NCI-H1694 treated with DMSO at 0.1 percent for 48 hours (cell line): ENCODE measurements around the gene SELPLG.
A peak's percentile ranks its signal among the peaks of the same experiment; 100 is the strongest.
"Not testable (repeated sequence)": the region's sequence is repeated elsewhere in the genome, so short reads cannot be mapped to it uniquely, and the experiment has no call there.

Experiments used
- DNase-seq: peaks from one replicate; lab custom pipeline; 2025; lab: John Stamatoyannopoulos, UW

The SELPLG gene

GRCh38 chr12:108655812-108656175, 22.1 kb upstream of the SELPLG start:
- not testable (repeated sequence) for DNase-seq

GRCh38 chr12:108654622-108655021, 20.9 kb upstream of the SELPLG start:
- not testable (repeated sequence) for DNase-seq

- no peak for DNase-seq
Measured at GRCh38 chr12:108653922-108654321, 20.2 kb upstream of the SELPLG start.

DNA sequence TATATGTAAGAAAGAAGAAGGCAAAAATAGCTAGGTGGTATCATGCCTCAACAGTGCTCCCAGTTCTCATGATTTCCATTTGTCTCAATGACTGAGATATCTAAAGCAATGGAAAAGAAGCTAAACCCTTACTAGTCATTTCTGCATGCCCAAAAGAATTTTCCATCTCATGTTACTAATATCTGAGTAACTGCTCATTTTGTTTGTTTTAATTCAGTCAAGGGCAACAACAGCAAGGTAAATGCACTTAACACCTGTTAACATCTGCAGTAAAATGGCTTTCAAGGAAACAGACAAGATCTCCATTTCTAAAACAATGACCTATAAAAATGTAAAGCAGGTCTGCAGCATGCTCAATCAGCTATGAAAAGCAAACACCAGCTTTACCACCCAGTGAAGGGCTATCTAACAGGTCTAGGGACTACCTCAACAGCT, 19.4 kb upstream of the SELPLG start:
- DNase-seq, result no peak

GRCh38 chr12:108650083-108650482, 16.4 kb upstream of the SELPLG start:
- no peak for DNase-seq

DNA sequence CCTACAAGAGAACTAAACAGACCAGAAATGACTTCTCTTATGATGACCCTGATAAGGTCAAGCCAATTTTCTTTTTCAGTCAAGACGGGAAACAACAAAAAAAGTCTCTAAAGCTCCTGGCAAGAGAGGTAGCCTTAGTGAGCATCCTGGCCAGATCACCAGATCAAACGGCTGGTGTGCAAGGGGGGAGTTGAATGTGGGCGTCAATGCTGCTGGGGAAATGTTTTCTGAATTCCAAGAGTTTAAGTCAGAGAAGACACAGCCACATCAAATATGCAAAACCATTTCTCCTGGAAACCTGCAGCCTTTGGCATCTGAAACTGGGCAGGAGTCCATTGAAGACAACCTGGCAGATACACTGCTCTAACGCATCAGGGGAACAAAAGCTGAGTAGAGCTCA, 16.0 kb upstream of the SELPLG start:
- no peak for DNase-seq

DNA sequence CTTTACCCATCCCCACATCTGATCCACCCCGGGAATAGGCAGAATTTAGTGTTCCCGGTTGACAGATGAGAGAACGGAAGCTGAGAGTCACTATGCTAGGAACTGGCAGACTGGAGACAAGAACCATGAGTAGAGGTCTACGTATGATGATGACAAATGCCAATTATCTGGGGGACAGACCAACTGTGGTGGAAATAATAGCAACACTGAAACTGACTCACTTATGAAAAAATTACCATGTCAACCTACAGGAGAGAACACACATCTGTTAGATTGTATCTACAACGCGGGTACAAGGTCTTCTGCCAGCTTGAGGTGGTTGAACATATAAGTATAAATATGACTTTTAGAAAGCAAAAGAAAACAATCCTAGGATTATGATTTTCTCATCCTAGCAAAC, 15.4 kb upstream of the SELPLG start:
- DNase-seq, result no peak

- DNase-seq, result no peak
Measured at GRCh38 chr12:108648371-108648770, 14.7 kb upstream of the SELPLG start.

- DNase-seq, result no peak
Measured at GRCh38 chr12:108647585-108648287, 14.0 kb upstream of the SELPLG start.

DNA sequence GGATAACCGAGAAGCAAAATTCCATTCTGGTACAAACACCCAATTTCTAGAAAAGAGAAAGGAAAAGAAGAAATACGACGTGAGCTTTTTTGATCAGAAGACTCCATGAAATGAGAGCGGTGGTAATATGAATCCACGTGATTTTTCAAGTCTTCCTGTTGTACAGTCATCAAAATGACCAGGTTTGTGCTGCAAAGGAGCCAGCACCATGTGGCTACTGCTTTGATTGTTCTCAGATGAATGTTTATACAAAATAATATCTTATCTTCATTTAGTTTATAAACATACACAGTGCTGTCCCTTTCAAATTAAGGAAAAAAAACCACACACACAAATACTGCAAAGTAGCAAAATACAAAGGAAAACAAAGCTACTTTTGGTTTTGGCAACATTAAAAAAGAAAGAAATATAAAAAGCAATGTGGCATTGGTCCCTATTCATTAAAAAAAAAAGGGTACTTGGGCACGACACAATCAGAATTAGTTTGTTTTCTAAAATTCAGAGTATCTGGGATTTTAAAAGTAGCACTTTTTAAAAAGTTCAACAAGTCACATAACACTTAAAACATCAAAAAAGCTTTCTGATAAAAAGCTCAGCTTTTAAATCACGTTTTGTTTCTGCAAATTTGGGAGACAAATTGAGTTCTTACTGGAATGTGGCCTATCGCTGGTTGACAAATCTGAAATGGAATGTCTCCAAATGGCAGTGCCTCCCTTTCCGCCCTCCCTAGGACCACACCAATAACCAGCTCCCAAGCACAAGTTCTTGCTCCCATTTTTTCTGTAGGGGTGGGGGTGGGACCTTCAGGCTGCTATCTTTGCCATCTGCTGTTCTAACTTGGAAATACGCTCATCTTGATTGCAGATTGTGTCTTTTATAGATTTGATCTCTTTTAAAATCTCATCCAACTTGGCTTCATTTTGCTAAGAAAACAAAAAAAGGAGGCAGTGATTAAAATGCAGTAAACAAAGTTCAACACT, 13.2 kb upstream of the SELPLG start:
- DNase-seq, result no peak

- no peak for DNase-seq
Measured at GRCh38 chr12:108645686-108646599, 12.2 kb upstream of the SELPLG start.

DNA sequence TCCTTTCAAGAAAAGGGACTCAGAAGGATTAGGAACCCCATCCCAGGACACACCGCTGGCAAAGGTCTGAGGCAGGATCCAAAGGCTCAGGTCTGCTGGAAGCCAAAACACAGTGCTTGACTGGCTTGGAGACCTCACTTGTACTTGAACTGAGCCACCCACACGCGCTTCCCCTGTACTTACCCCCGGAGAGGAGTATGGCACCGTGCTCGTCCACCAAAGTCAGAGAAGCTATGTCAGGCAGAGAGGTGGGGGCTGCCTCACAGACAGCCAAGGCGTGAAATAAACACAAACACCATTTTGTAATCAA, 11.1 kb upstream of the SELPLG start:
- DNase-seq, result no peak

- DNase-seq, result no peak
Measured at GRCh38 chr12:108643941-108644810, 10.5 kb upstream of the SELPLG start.

GRCh38 chr12:108642899-108643654, 9.4 kb upstream of the SELPLG start:
- no peak for DNase-seq

GRCh38 chr12:108642269-108642870, 8.7 kb upstream of the SELPLG start:
- peak; percentile 24 for DNase-seq

GRCh38 chr12:108641446-108642268, 8.0 kb upstream of the SELPLG start:
- no peak for DNase-seq

GRCh38 chr12:108640802-108641445, 7.2 kb upstream of the SELPLG start:
- DNase-seq, result no peak

DNA sequence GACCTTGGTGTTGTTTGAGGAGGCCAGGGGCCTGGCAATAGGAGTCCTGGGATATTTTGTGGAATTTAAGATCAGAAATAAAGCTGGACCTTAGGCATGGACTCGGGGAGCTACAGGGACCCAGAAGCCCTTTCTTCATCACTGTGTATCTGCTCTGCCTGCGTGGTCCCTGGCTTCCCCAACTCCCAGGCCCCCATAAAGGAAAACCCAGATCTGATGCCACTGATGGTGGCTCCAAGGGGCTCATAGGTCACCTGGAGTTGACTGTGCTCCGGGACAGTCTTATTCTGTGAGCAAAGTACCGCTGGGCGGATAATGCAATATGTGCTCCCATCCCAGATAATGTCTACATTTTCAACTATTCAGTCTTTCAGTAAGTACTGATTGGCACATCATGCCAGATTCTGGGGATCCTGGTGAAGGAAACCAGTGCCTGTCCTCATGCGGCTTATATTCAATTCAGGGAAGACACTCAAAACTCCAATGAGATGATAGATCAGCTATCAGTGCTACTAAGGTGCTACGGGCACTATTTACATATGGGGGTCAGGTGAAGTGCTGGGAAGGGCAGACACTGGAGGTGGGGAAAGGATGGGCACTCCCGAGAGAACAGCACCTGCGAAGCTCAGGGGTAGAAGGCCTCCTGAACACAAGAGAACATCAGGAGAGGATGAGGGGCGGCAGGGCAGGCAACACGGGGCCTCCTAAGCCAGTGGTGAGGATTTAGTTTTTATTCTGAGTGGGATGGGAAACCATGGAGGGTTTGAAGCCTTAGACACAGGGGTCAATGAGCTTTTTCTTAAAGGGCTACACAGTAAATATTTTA, 5.5 kb upstream of the SELPLG start:
- no peak for DNase-seq
